ENCODE data around the gene MTFR2. TPM values are rescaled to one million over a fixed set of nuclear protein-coding genes. Genes with fewer than 3 reads are reported as not detected.

MTFR2 gene
- total and polyA plus RNA-seq, 12 donors: 0.30 to 0.97 (median 0.67) TPM; not detected in 1

GRCh38 chr6:136236466-136237293 lies 13.4 kb downstream of the MTFR2 start:
- no peak overlapping the region for H3K4me3 ChIP-seq
- WGBS, 4 donors: 63 to 73% (median 67%) methylated on average over 9 of the region's 9 CpGs
- TF ChIP-seq CTCF (IDR thresholded peaks at IDR 0.05) (no peak), POLR2A (IDR thresholded peaks at IDR 0.05) (no peak)
- no peaks in the 10 kb centered on the region for H3K9me3 ChIP-seq (replicated peaks in 1 of 3)
- intact Hi-C loops (cut with DNase I): loop anchor here in 1 of 2 donors (10.0 kb wide), 1 partner anchor 732 kb away; no protein-coding TSS in a partner anchor
- no peak overlapping the region for H3K27ac ChIP-seq
- no peak for DNase-seq
- no peaks in the 10 kb centered on the region for H3K4me1 ChIP-seq (replicated peaks in 1 of 2)
- H3K27me3 ChIP-seq: no peaks in the 10 kb centered on the region
- H3K36me3 ChIP-seq (replicated peaks in 1 of 2): no peaks in the 10 kb centered on the region

- H3K27ac ChIP-seq: no peak overlapping the region
- no peaks in the 10 kb centered on the region for H3K9me3 ChIP-seq (replicated peaks in 1 of 3)
- H3K27me3 ChIP-seq: no peaks in the 10 kb centered on the region
- no peaks in the 10 kb centered on the region for H3K36me3 ChIP-seq (replicated peaks in 1 of 2)
- TF ChIP-seq POLR2A (IDR thresholded peaks at IDR 0.05) (no peak), CTCF (IDR thresholded peaks at IDR 0.05) (no peak)
- DNase-seq: no peak
- H3K4me3 ChIP-seq: no peak overlapping the region
- intact Hi-C loops (cut with DNase I): loop anchor here in 1 of 2 donors (10.0 kb wide), 1 partner anchor 730 kb away; no protein-coding TSS in a partner anchor
- WGBS, 4 donors: 79 to 87% (median 85%) methylated on average over 4 of the region's 4 CpGs
- H3K4me1 ChIP-seq (replicated peaks in 1 of 2): no peaks in the 10 kb centered on the region
Measured at GRCh38 chr6:136235233-136235564, 14.9 kb downstream of the MTFR2 start.

GRCh38 chr6:136232701-136233100 lies 17.4 kb downstream of the MTFR2 start:
- H3K4me3 ChIP-seq: no peak overlapping the region
- H3K27me3 ChIP-seq: no peaks in the 10 kb centered on the region
- no peaks in the 10 kb centered on the region for H3K9me3 ChIP-seq (replicated peaks in 1 of 3)
- no peak overlapping the region for H3K27ac ChIP-seq
- TF ChIP-seq CTCF (IDR thresholded peaks at IDR 0.05) (no peak), POLR2A (IDR thresholded peaks at IDR 0.05) (no peak)
- no peaks in the 10 kb centered on the region for H3K4me1 ChIP-seq (replicated peaks in 1 of 2)
- intact Hi-C loops (cut with DNase I): loop anchor here in 1 of 2 donors (10.0 kb wide), 1 partner anchor 728 kb away; no protein-coding TSS in a partner anchor
- H3K36me3 ChIP-seq (replicated peaks in 1 of 2): no peaks in the 10 kb centered on the region
- 89 to 97% (median 94%) methylated on average over 1 of the region's 1 CpG for WGBS, 4 donors
- DNase-seq: no peak

- no peak for DNase-seq
- intact Hi-C loops (cut with DNase I): loop anchor here in 1 of 2 donors (10.0 kb wide), 1 partner anchor 726 kb away; no protein-coding TSS in a partner anchor
- WGBS, 4 donors: 81 to 92% (median 90%) methylated on average over 2 of the region's 2 CpGs
Measured at GRCh38 chr6:136230219-136230853, 19.8 kb downstream of the MTFR2 start.

More at GRCh38 chr6:136230219-136230853, 19.8 kb downstream of the MTFR2 start:
- no peaks in the 10 kb centered on the region for H3K9me3 ChIP-seq (replicated peaks in 1 of 3)
- no peaks in the 10 kb centered on the region for H3K27me3 ChIP-seq
- H3K36me3 ChIP-seq (replicated peaks in 1 of 2): no peaks in the 10 kb centered on the region
- H3K4me3 ChIP-seq: no peak overlapping the region
- no peak for TF ChIP-seq CTCF (IDR thresholded peaks at IDR 0.05)
- no peak for TF ChIP-seq POLR2A (IDR thresholded peaks at IDR 0.05)
- H3K27ac ChIP-seq: no peak overlapping the region
- peaks cover 0 to 17% of the 10 kb centered on the region in 2 donors for H3K4me1 ChIP-seq (replicated peaks in 1 of 2)
